GM19328 (cell line): Measurements from ENCODE around the gene AQP11.
"Not testable (repeated sequence)": the region's sequence is repeated elsewhere in the genome, so short reads cannot be mapped to it uniquely, and the experiment has no call there.

ENCODE experiments used
- ATAC-seq: cut with Tn5 transposase; IDR thresholded peaks from one replicate; pipeline ENCODE4 v1.9.1; 2021; ENCODE audit warnings: mild to moderate bottlenecking, moderate library complexity; ENCODE audit not compliant: unreplicated experiment

Gene AQP11

DNA sequence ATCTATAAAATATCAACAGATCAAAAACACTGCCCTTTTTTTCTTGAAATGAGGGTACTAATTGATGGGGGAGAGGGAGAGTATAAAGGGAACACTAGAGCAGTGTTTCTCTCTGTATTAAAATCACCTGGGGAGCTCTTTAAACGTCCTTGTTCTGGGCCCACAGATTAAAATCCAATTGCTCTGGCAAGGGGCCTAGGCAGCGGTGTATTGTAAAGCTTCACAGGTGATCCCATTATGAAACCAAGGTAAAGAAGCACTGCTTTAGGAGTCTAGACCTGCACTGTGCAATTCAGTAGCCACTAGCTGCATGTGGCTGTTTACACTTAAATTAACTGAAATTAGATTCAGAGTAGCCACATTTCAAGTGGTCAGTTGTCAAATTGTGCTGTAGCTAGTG is 3.0 kb downstream of the AQP11 start:
- no peak for ATAC-seq

- ATAC-seq: no peak
Observed at GRCh38 chr11:77593883-77594282, 4.1 kb downstream of the AQP11 start.

- ATAC-seq: no peak
Observed at GRCh38 chr11:77596626-77597025, 6.9 kb downstream of the AQP11 start.

DNA sequence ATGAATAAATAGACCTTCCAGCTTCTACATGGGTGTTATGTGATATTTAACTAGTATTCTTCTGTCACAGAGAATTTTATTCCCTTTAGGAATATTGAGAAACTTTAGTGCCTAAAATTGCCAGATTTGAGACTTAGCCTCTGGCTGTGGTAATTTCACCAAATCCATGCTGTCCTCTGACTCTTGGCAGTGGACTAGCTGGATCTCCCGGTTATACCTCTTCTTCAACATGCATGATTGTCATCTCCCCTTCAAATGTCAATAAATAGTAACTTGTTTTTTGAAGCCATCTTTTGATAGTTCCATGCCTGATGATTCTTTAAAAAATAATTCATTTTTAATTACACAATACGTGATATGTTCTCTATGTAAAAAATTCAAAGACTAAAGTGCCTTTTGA is 8.4 kb downstream of the AQP11 start:
- ATAC-seq: no peak

- no peak for ATAC-seq
Observed at GRCh38 chr11:77602381-77603088, 12.8 kb downstream of the AQP11 start.

DNA sequence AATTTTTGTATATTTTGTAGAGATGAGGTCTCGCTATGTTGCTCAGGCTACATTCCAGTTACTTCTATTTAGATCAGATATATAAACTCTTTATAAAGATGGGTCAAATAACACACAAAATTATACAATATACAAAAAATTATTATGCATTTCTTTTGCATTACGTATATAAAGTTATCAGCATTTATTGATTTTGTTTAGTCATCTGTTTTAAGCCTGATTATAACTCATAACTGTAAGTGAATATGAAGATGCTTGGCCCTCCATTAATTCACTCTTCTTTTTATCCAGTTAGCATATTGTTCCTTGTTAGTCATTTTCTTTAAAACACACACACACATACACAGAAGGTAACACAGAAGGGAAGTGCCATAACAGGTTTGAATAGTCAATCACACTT is 14.5 kb downstream of the AQP11 start:
- ATAC-seq: no peak

- ATAC-seq: no peak
Observed at GRCh38 chr11:77609234-77609633, 19.5 kb downstream of the AQP11 start.

DNA sequence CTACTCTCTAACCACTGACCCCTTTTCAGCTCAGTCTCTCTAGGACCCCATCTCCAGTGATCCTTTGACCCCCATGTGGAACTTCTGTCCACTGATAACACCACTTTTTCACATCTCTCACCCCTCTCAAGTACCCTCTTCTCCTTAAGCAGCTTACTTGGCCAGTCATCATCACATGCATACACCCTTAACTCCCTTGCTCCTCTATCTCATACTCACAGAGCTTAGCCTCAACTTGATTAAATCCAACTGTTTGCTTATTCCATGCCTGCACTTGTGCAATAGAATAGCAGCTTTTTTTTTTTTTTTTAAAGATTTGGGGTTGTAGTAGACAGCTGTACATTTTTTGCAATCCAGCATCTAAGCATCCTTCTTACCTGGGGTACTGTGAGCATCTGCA is 22.2 kb downstream of the AQP11 start:
- ATAC-seq: no peak

- ATAC-seq: no peak
Observed at GRCh38 chr11:77617892-77618291, 28.1 kb downstream of the AQP11 start.

GRCh38 chr11:77619576-77620198 is 29.9 kb downstream of the AQP11 start:
- no peak for ATAC-seq

- ATAC-seq: no peak
Observed at GRCh38 chr11:77630157-77630710, 40.5 kb downstream of the AQP11 start.

- not testable (repeated sequence) for ATAC-seq
Observed at GRCh38 chr11:77633926-77634325, 44.2 kb downstream of the AQP11 start.

DNA sequence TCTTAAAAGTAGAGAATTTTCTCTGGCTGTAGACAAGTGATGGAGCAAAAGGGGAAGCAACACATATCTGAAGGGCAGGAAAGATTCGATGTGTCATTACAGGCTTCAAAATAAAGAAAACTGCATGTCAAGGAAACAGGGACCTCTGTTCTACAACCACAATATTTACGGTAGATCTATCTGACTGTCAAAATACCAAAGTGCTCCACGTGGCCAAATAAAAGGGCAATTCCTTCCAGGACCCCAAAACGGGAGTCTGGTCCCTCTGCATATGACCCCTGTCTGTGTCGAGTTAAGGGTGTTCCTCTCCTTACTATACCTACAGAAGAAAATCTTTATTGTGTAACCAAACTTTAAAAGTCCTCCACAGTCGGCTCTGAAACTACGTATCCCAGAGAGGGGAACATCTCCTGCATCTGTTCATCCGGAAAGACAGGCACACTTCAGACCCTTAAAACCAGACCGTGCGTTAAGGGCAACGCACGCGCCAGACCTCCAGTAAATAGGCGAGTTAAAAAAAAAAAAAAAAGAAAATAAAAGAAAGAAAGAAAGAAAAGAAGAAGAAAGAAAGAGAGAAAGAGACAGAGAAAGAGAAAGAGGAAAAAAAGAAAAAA is 47.1 kb downstream of the AQP11 start:
- no peak for ATAC-seq

DNA sequence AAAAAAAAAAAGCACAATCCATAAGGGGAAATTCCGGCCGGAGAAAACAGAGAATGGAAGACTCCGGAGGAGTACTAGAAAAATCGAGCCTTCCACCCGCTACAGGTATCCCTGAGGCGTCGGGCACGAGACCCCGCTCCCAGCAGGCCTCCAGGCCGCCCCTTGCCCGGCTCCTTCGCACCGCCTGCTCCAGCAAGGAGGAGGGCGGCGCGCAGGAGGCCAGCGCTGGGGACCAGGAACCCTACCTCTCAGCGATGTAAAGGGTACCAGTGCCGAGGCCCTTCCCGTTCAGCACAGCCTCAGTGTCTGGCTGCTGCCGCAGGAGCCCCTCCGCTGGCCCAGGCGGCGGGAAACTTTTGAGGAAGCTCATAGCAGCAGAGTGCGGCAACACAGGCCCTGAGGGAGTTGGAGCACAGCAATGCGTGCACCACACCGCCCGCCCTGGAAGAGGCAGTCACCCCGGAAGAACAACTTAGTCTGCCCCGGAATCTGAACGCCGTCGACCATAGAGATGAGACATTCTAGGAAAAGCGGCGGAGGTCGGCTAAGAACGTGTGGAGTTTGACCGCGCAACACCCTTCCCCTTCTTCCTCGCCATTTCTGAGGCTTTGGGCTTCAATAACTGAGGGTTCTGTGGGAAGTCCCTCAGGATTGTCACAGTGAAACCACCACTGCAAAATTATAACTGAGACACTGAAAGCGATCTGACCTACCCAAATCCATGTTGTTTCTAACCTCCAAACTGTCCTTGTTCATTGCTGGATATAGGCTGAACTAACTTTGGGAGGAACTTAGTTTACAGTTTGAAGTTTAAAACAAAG is 47.8 kb downstream of the AQP11 start, which contains the start of gene CLNS1A:
Gene CLNS1A, minus strand, starts transcription at position 450 of the 821 bp plus-strand sequence. Its CDS starts 80 bp downstream, at position 370.
- peak; percentile 92 for ATAC-seq

DNA sequence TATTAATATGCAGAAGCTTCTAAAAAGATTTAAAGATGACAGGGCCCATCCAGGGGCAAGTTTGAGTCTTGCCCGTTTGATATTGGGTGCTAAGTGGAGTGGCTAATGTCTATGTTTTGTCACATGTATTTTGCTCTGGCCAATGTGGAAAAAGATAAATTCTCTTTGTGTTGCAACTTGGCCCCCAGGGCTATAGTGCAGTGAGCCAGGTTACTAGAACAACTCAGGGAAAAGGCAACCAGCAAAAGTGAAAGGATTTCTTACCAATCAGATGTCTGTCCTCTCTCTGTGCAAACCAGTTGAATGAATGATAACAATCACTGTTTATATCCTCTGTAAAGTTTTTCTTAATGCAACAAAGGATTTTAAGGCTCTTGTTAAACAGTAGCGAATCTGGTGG is 52.5 kb downstream of the AQP11 start:
- ATAC-seq: no peak

DNA sequence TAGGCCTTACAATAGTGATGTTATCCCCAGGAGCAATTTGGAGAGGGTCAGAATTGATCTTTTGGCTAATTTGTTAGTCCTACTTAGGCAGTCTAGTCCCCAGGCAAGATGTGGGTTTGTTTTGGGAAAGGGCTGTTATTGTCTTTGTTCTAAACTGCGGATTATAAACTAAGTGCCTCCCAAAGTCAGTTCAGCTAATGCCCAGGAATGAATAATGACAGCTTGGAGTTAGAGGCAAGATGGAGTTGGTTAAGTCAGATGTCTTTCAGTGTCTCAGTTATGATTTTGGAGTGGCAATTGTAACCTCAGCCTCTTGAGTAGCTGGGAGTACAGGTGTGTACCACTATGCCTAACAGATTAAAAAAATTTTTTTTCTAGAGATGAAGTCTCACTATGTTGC is 55.1 kb downstream of the AQP11 start:
- no peak for ATAC-seq

- ATAC-seq: no peak
Observed at GRCh38 chr11:77647654-77648305, 58.0 kb downstream of the AQP11 start.

DNA sequence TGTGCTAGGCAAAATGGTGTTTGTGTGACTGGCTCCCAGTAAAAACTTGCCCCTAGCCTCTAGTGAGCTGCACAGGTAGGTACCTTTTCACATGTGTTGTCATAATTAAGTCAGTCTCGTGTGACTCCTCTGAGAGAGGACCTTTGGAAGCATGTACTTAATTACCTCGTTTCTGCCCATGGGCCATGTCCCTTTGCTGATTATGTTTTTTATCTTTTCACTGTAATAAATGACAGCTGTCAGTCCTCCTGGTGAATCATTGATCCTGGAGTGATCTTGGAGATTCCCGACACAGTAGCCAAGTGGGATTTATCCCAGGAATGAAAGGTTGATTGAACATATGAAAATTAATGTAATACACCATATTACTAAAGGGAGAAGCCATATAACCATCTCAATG is 60.4 kb downstream of the AQP11 start:
- ATAC-seq: no peak

GRCh38 chr11:77654770-77655434 is 65.1 kb downstream of the AQP11 start:
- ATAC-seq: no peak

GRCh38 chr11:77656362-77656761 is 66.6 kb downstream of the AQP11 start:
- ATAC-seq: no peak
